Measurements from ENCODE around the gene DCAF7.

Gene DCAF7

GRCh38 chr17:63568563-63568962, 18.3 kb downstream of the DCAF7 start:
- no peak for TF ChIP-seq CTCF (IDR thresholded peaks at IDR 0.05; ENCODE audit: low read depth, low read length, missing control alignments)
- H3K4me3 ChIP-seq (replicated peaks; ENCODE audit: low read depth, low read length), result no peak overlapping the region

GRCh38 chr17:63571632-63572310, 21.5 kb downstream of the DCAF7 start:
- no peak for TF ChIP-seq CTCF (IDR thresholded peaks at IDR 0.05; ENCODE audit: low read depth, low read length, missing control alignments)
- no peak overlapping the region for H3K4me3 ChIP-seq (replicated peaks; ENCODE audit: low read depth, low read length)
- peak; percentile 46 for DNase-seq (ENCODE audit: extremely low read depth, low read depth)

More at GRCh38 chr17:63568563-63568962, 18.3 kb downstream of the DCAF7 start:
- DNase-seq (ENCODE audit: extremely low read depth, low read depth), result no peak

GRCh38 chr17:63573634-63574033, 23.4 kb downstream of the DCAF7 start:
- TF ChIP-seq CTCF (IDR thresholded peaks at IDR 0.05; ENCODE audit: low read depth, low read length, missing control alignments), result peak; percentile 38
- DNase-seq (ENCODE audit: extremely low read depth, low read depth), result no peak
- no peak overlapping the region for H3K4me3 ChIP-seq (replicated peaks; ENCODE audit: low read depth, low read length)

GRCh38 chr17:63578027-63578768, 27.9 kb downstream of the DCAF7 start:
- TF ChIP-seq CTCF (IDR thresholded peaks at IDR 0.05; ENCODE audit: low read depth, low read length, missing control alignments), result no peak
- DNase-seq (ENCODE audit: extremely low read depth, low read depth), result no peak
- H3K4me3 ChIP-seq (replicated peaks; ENCODE audit: low read depth, low read length), result no peak overlapping the region

- H3K4me3 ChIP-seq (replicated peaks; ENCODE audit: low read depth, low read length), result no peak overlapping the region
- no peak for TF ChIP-seq CTCF (IDR thresholded peaks at IDR 0.05; ENCODE audit: low read depth, low read length, missing control alignments)
- no peak for DNase-seq (ENCODE audit: extremely low read depth, low read depth)
Observed at GRCh38 chr17:63578769-63579111, 28.5 kb downstream of the DCAF7 start.

- TF ChIP-seq CTCF (IDR thresholded peaks at IDR 0.05; ENCODE audit: low read depth, low read length, missing control alignments), result no peak
- no peak overlapping the region for H3K4me3 ChIP-seq (replicated peaks; ENCODE audit: low read depth, low read length)
- DNase-seq (ENCODE audit: extremely low read depth, low read depth), result no peak
Observed at GRCh38 chr17:63579633-63580032, 29.4 kb downstream of the DCAF7 start.

Data from HFF-Myc (cell line).